Loucy (cell line): ENCODE measurements around the gene PSMB1.

Experiments used
- CTCF ChIP-seq: fragments of 200-600 bp; sonication (generic); conservative IDR thresholded peaks from 2 replicates; pipeline ENCODE4 v1.5.1; 2014; ENCODE audit warnings: mild to moderate bottlenecking, antibody characterized with exemption, low read length
- EZH2phosphoT487 ChIP-seq: fragments of 200-600 bp; IDR thresholded peaks from 2 replicates; pipeline ENCODE4 v1.6.1; 2018; ENCODE audit warnings: antibody characterized with exemption, mild to moderate bottlenecking, moderate library complexity, borderline replicate concordance

- TF ChIP-seq CTCF: no peak
- TF ChIP-seq EZH2phosphoT487: no peak
These were observed 40.9 kb downstream of the PSMB1 start for GRCh38 chr6:170512249-170512648.
